Activated T-cell treated with anti-CD3 and anti-CD28 coated beads, Interleukin-2, amount 50 U/mL, for 24 hours (primary cell): ENCODE results near the gene GPR151.

Experiments
- DNase-seq: peaks from one replicate; pipeline ENCODE4 v3.0.0-alpha.2; 2020
- H3K27ac Mint-ChIP-seq: 2 replicates; pipeline ENCODE4 v1.8.0; 2020; ENCODE audit warnings: mild to moderate bottlenecking, mixed read lengths
- H3K27me3 Mint-ChIP-seq: 2 replicates; pipeline ENCODE4 v1.8.0; 2020; ENCODE audit warnings: mixed read lengths
- H3K36me3 Mint-ChIP-seq: 2 replicates; pipeline ENCODE4 v1.8.0; 2020; ENCODE audit warnings: low read depth, mixed read lengths
- H3K4me1 Mint-ChIP-seq: 2 replicates; pipeline ENCODE4 v1.8.0; 2020; ENCODE audit warnings: low read depth, mixed read lengths
- H3K4me3 Mint-ChIP-seq: 2 replicates; pipeline ENCODE4 v1.8.0; 2020; ENCODE audit warnings: mild to moderate bottlenecking, moderate library complexity, mixed read lengths
- H3K9me3 Mint-ChIP-seq: 2 replicates; pipeline ENCODE4 v1.8.0; 2020; ENCODE audit warnings: mixed read lengths

GPR151 gene

GRCh38 chr5:146533882-146534281 is 17.9 kb upstream of the GPR151 start:
- Mint-ChIP-seq H3K27me3 (no peaks in the 10 kb centered on the region), H3K4me1 (peaks cover 3% of the 10 kb centered on the region), H3K36me3 (no peaks in the 10 kb centered on the region), H3K27ac (no peak overlapping the region), H3K4me3 (no peak overlapping the region), H3K9me3 (no peaks in the 10 kb centered on the region)
- DNase-seq = no peak

DNA sequence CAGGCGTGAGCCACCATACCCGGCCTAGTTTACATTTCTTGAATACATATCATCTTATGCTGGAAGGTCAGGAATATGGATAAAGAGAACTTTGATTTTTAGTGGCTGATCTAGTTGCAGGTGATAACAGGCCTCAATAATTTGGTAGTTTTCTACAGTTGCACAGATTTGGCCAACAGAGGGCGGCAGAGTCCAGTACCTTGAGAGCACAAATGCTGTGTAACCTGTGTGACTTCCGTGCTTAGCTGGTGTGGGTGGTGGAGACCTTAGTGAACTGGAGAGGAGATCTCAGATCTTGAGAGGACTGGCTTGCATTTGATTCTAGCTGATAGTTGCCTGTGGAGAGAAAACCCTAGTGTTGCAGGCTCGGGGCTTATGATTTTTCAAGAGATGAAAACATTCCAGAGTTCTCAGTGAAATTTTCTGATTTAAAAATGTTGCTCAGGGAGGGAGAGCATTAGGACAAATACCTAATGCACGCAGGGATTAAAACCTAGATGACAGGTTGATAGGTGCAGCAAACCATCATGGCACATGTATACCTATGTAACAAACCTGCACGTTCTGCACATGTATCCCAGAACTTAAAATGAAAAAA is 17.4 kb upstream of the GPR151 start:
- H3K27ac Mint-ChIP-seq = no peak overlapping the region
- DNase-seq = peak; percentile 77
- no peaks in the 10 kb centered on the region for H3K36me3 Mint-ChIP-seq
- peaks cover 3% of the 10 kb centered on the region for H3K4me1 Mint-ChIP-seq
- no peaks in the 10 kb centered on the region for H3K9me3 Mint-ChIP-seq
- no peak overlapping the region for H3K4me3 Mint-ChIP-seq
- no peaks in the 10 kb centered on the region for H3K27me3 Mint-ChIP-seq

GRCh38 chr5:146529984-146530383 is 14.0 kb upstream of the GPR151 start:
- Mint-ChIP-seq H3K36me3 (no peaks in the 10 kb centered on the region), H3K27ac (no peak overlapping the region), H3K9me3 (no peaks in the 10 kb centered on the region), H3K4me1 (peaks cover 3% of the 10 kb centered on the region), H3K27me3 (no peaks in the 10 kb centered on the region), H3K4me3 (no peak overlapping the region)
- no peak for DNase-seq

DNA sequence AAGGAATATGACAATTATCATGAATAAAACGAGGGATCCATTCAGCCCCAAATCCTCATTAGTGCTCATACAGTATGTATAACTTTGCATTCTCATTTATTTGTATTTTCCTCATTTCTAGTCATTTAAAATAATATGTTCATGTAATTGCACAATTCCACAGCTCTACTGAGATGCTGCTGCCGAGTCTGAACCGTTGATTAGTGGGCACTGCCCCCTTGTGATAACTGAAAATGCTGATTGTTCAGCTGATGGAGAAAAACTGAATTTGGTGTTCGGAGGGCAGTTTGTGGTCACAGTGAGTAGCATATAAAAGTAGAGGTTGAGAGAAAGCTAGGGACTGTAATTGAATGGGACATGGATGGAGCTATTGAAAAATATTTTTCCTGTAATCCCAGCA is 12.2 kb upstream of the GPR151 start:
- Mint-ChIP-seq H3K27me3 (no peaks in the 10 kb centered on the region), H3K4me3 (no peak overlapping the region), H3K9me3 (no peaks in the 10 kb centered on the region), H3K36me3 (no peaks in the 10 kb centered on the region), H3K27ac (no peak overlapping the region), H3K4me1 (peaks cover under 1% of the 10 kb centered on the region)
- DNase-seq = no peak

GRCh38 chr5:146527785-146528184 is 11.8 kb upstream of the GPR151 start:
- Mint-ChIP-seq H3K27me3 (peaks cover 3% of the 10 kb centered on the region), H3K4me3 (no peak overlapping the region), H3K27ac (no peak overlapping the region), H3K4me1 (no peaks in the 10 kb centered on the region), H3K9me3 (no peaks in the 10 kb centered on the region), H3K36me3 (no peaks in the 10 kb centered on the region)
- DNase-seq = no peak

DNA sequence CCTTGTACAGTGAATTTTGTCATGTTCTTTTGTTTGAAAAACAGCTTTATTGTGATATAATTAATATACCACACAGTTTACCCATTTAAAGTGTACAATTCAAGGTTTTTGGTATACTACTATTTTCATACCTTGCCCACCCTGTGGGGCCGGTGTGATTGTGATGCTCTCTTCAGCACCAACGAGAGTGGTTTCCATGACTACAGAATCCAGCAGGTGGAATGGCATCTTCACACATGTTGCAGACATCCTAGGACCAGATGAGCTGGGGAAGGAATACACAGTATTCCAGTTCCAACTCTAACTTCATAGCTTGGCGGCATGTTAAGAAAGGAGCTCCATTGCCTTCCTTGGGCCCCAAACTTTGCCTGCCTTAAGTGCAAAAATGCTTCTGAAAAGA is 7.7 kb upstream of the GPR151 start:
- H3K4me3 Mint-ChIP-seq = no peak overlapping the region
- H3K27ac Mint-ChIP-seq = no peak overlapping the region
- DNase-seq = no peak
- H3K4me1 Mint-ChIP-seq = no peaks in the 10 kb centered on the region
- no peaks in the 10 kb centered on the region for H3K36me3 Mint-ChIP-seq
- no peaks in the 10 kb centered on the region for H3K9me3 Mint-ChIP-seq
- H3K27me3 Mint-ChIP-seq = peaks cover 9% of the 10 kb centered on the region

- Mint-ChIP-seq H3K36me3 (no peaks in the 10 kb centered on the region), H3K4me1 (no peaks in the 10 kb centered on the region), H3K4me3 (no peak overlapping the region), H3K27ac (no peak overlapping the region), H3K9me3 (no peaks in the 10 kb centered on the region), H3K27me3 (peaks cover 9% of the 10 kb centered on the region)
- DNase-seq = no peak
Measured at GRCh38 chr5:146521403-146522106, 5.6 kb upstream of the GPR151 start.

DNA sequence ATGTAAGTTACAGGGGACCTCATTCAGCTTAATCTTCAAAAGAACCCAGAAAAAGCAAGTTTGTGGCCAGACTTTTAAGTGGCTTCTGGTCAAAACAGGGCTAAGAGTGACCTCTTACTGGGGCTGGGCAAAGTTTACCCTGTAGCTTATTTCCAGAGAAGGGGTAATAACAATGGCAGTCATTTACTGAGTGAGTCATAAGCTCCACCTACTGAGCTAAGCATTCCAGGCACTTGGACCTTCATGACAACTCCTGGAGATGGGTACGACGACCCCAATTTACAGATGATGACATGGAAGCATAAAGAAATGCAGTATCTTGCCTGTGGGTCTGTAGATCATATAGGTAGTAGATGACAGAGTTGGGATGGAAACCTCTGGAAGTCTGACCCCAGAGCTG is 4.7 kb upstream of the GPR151 start:
- no peaks in the 10 kb centered on the region for H3K9me3 Mint-ChIP-seq
- peaks cover 9% of the 10 kb centered on the region for H3K27me3 Mint-ChIP-seq
- H3K27ac Mint-ChIP-seq = no peak overlapping the region
- no peak overlapping the region for H3K4me3 Mint-ChIP-seq
- no peaks in the 10 kb centered on the region for H3K36me3 Mint-ChIP-seq
- no peaks in the 10 kb centered on the region for H3K4me1 Mint-ChIP-seq
- no peak for DNase-seq

DNA sequence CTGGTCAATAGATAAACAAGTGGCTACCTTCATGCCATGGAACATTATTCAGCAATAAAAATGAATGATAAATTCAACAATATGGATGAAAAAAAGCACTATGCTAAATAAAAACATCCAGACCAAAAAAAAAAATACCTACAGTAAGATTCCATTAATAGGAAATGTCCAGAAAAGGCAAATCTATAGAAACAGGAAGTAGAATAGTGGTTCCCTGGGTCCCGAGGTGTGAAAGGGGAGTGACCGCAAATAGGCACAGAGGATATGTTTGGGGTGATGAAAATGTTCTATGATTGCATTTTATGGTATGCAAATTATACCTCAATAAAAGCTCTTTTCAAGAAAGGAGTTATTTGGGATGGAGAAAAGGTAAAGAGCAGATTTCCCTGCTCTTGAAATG is 3.6 kb upstream of the GPR151 start:
- Mint-ChIP-seq H3K36me3 (peaks cover 3% of the 10 kb centered on the region), H3K9me3 (no peaks in the 10 kb centered on the region), H3K27me3 (peaks cover 9% of the 10 kb centered on the region), H3K27ac (peak overlapping the region; percentile 26), H3K4me1 (no peaks in the 10 kb centered on the region), H3K4me3 (no peak overlapping the region)
- DNase-seq = no peak

DNA sequence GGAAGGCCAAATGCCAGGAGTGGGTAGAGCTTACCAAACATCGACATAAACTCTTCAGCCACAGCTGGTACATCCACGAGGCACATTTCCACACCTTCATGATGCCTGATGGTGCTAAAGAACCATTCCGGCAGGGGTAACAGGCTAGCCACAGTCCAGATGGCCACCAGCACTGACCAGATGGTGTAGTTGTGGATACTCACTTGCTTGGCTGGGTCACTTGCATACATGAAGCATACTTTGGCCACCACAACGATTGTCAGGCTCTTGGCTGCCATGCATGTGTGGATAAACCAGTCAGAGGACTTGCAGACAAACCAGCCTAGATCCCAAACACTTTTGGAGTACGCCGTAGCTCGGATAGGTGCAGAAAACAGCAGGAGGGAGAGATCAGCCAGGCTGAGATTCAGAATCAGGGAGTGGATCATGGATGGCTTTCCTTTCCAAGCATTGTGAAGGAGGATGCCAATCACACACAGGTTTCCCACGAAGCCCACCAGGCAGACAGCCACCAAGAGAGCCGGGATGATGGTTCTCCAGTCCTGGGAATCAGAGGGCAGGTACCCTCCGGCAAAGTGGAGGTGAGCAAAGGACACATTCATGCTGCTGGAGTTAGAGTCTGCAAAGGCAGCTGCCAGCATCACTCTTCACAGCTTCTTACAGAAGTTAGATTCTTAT is 378 bp downstream of the GPR151 start:
- no peaks in the 10 kb centered on the region for H3K4me1 Mint-ChIP-seq
- no peaks in the 10 kb centered on the region for H3K9me3 Mint-ChIP-seq
- H3K4me3 Mint-ChIP-seq = no peak overlapping the region
- no peak for DNase-seq
- peaks cover 31% of the 10 kb centered on the region for H3K36me3 Mint-ChIP-seq
- peaks cover 3% of the 10 kb centered on the region for H3K27me3 Mint-ChIP-seq
- H3K27ac Mint-ChIP-seq = no peak overlapping the region

GRCh38 chr5:146514575-146514974 is 1.4 kb downstream of the GPR151 start:
- Mint-ChIP-seq H3K27ac (peak overlapping the region; percentile 6), H3K27me3 (peaks cover 2% of the 10 kb centered on the region), H3K9me3 (no peaks in the 10 kb centered on the region), H3K36me3 (peaks cover 42% of the 10 kb centered on the region), H3K4me1 (no peaks in the 10 kb centered on the region), H3K4me3 (no peak overlapping the region)
- DNase-seq = no peak

- Mint-ChIP-seq H3K27ac (no peak overlapping the region), H3K27me3 (no peaks in the 10 kb centered on the region), H3K9me3 (no peaks in the 10 kb centered on the region), H3K4me1 (no peaks in the 10 kb centered on the region), H3K4me3 (no peak overlapping the region), H3K36me3 (peaks cover 53% of the 10 kb centered on the region)
- no peak for DNase-seq
Measured at GRCh38 chr5:146513462-146513861, 2.5 kb downstream of the GPR151 start.

- DNase-seq = no peak
- H3K27me3 Mint-ChIP-seq = no peaks in the 10 kb centered on the region
- no peaks in the 10 kb centered on the region for H3K4me1 Mint-ChIP-seq
- H3K27ac Mint-ChIP-seq = no peak overlapping the region
- H3K4me3 Mint-ChIP-seq = no peak overlapping the region
- H3K36me3 Mint-ChIP-seq = peaks cover 81% of the 10 kb centered on the region
- no peaks in the 10 kb centered on the region for H3K9me3 Mint-ChIP-seq
Measured at GRCh38 chr5:146510559-146511125, 5.3 kb downstream of the GPR151 start.

GRCh38 chr5:146507428-146507827 is 8.6 kb downstream of the GPR151 start:
- Mint-ChIP-seq H3K27me3 (no peaks in the 10 kb centered on the region), H3K36me3 (peaks cover 97% of the 10 kb centered on the region), H3K9me3 (no peaks in the 10 kb centered on the region), H3K4me3 (no peak overlapping the region), H3K4me1 (no peaks in the 10 kb centered on the region), H3K27ac (no peak overlapping the region)
- DNase-seq = no peak

DNA sequence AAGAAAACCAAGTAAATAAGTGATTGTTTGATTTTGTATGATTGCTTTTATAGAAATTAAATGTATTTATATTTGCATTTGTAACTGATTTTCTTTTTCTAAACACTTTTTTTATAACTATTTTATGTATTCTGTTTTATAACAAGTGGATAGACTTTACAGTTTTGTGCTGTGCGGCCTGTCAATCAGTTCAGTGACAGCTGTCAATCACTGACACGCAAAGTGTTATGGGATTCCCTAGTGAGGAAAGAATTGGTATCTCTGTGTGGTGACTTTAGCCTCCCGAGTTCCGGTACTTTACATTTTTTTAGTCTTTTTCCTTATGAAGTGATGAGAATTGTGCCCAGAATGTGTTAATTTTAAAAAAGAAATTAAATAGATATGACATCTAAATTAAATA is 16.3 kb downstream of the GPR151 start:
- Mint-ChIP-seq H3K4me3 (no peak overlapping the region), H3K36me3 (peaks cover 82% of the 10 kb centered on the region), H3K4me1 (peaks cover 4% of the 10 kb centered on the region), H3K27me3 (no peaks in the 10 kb centered on the region), H3K27ac (no peak overlapping the region), H3K9me3 (no peaks in the 10 kb centered on the region)
- no peak for DNase-seq
